HPDE6-E6E7 (cell line): Measurements from ENCODE around the gene PMEL.
A peak's percentile ranks its signal among the peaks of the same experiment; 100 is the strongest.

Source experiments
- DNase-seq: peaks from one replicate; pipeline ENCODE4 v3.0.0; 2011; ENCODE audit warnings: missing footprints; ENCODE audit errors: extremely low spot score

The PMEL gene

GRCh38 chr12:55942055-55942454 is 23.8 kb downstream of the PMEL start:
- no peak for DNase-seq

GRCh38 chr12:55940065-55940732 is 25.6 kb downstream of the PMEL start:
- peak; percentile 85 for DNase-seq

- no peak for DNase-seq
Measured at GRCh38 chr12:55938826-55939501, 26.9 kb downstream of the PMEL start.

GRCh38 chr12:55937981-55938380 is 27.9 kb downstream of the PMEL start:
- no peak for DNase-seq

- no peak for DNase-seq
Measured at GRCh38 chr12:55935738-55936151, 30.1 kb downstream of the PMEL start.

- no peak for DNase-seq
Measured at GRCh38 chr12:55934773-55935172, 31.1 kb downstream of the PMEL start.

- DNase-seq, result no peak
Measured at GRCh38 chr12:55933799-55934742, 31.8 kb downstream of the PMEL start.

- no peak for DNase-seq
Measured at GRCh38 chr12:55933169-55933798, 32.6 kb downstream of the PMEL start.

- DNase-seq, result no peak
Measured at GRCh38 chr12:55932551-55932910, 33.3 kb downstream of the PMEL start.

GRCh38 chr12:55931780-55932550 is 33.9 kb downstream of the PMEL start:
- DNase-seq, result no peak

- DNase-seq, result no peak
Measured at GRCh38 chr12:55931317-55931779, 34.5 kb downstream of the PMEL start.

- no peak for DNase-seq
Measured at GRCh38 chr12:55930771-55931316, 35.0 kb downstream of the PMEL start, which contains the start of gene DGKA. Gene DGKA (plus strand): TSS chr12:55931162. CDS start chr12:55936504, 5,342 bp downstream.

GRCh38 chr12:55929306-55929791 is 36.5 kb downstream of the PMEL start:
- no peak for DNase-seq

- no peak for DNase-seq
Measured at GRCh38 chr12:55927588-55928502, 38.0 kb downstream of the PMEL start, which contains the start of gene PYM1. Gene PYM1 (minus strand): TSS chr12:55927894. CDS start chr12:55927761, 133 bp downstream.

GRCh38 chr12:55926738-55927587 is 38.9 kb downstream of the PMEL start:
- no peak for DNase-seq

- no peak for DNase-seq
Measured at GRCh38 chr12:55925870-55926737, 39.7 kb downstream of the PMEL start.

- DNase-seq, result no peak
Measured at GRCh38 chr12:55925371-55925770, 40.5 kb downstream of the PMEL start.
